Esophagus muscularis mucosa (tissue), 4 donors: ENCODE data around the gene CAPN2.

ENCODE experiments used
- CTCF ChIP-seq, 3 experiments: fragments of 200-600 bp in 2 of 3; fragments of 450-650 bp in 1 of 3; sonication (generic) in 2 of 3; IDR thresholded peaks; one replicate each; pipeline ENCODE4 v1.5.1; 2017 to 2019; ENCODE audit warnings: antibody characterized with exemption in 3 of 3, mild to moderate bottlenecking in 2 of 3, moderate library complexity in 1 of 3
- EP300 ChIP-seq: sonication (generic); formaldehyde crosslinking; IDR thresholded peaks from one replicate; pipeline ENCODE4 v1.6.1; 2017; ENCODE audit warnings: antibody characterized with exemption
- POLR2A ChIP-seq: fragments of 450-650 bp; IDR thresholded peaks from one replicate; pipeline ENCODE4 v1.6.1; 2017; ENCODE audit warnings: antibody characterized with exemption, moderate library complexity, mild to moderate bottlenecking, low read depth
- POLR2AphosphoS5 ChIP-seq, 2 donors: sonication (generic); formaldehyde crosslinking; IDR thresholded peaks; one replicate each; pipeline ENCODE4 v1.6.1; 2017; ENCODE audit warnings: antibody characterized with exemption in 2 of 2

GRCh38 chr1:223745731-223746130, 33.4 kb downstream of the CAPN2 start:
- no peak for TF ChIP-seq POLR2AphosphoS5 (IDR thresholded peaks at IDR 0.05)
- TF ChIP-seq POLR2A, result no peak
- no peak for TF ChIP-seq CTCF (IDR thresholded peaks at IDR 0.05)
- no peak for TF ChIP-seq EP300
